ENCODE data around the gene ZC3H12D. TPM values are rescaled to one million over a fixed set of nuclear protein-coding genes. Genes with fewer than 3 reads are reported as not detected.

The ZC3H12D gene
- total and polyA plus RNA-seq, 9 of the 15 experiments (the other 6 are each of a cell fraction or from before 2014, with no cell fraction given) = 0.04 to 0.27 (median 0.05) TPM; not detected in 3

GRCh38 chr6:149429427-149430360 is 55.1 kb downstream of the ZC3H12D start (continued):
- no peak for TF ChIP-seq CHD7 (IDR thresholded peaks at IDR 0.05; ENCODE audit: low read depth, low read length)
- TF ChIP-seq TRIM28 (IDR thresholded peaks at IDR 0.05) = no peak
- TF ChIP-seq, protein P1, sequence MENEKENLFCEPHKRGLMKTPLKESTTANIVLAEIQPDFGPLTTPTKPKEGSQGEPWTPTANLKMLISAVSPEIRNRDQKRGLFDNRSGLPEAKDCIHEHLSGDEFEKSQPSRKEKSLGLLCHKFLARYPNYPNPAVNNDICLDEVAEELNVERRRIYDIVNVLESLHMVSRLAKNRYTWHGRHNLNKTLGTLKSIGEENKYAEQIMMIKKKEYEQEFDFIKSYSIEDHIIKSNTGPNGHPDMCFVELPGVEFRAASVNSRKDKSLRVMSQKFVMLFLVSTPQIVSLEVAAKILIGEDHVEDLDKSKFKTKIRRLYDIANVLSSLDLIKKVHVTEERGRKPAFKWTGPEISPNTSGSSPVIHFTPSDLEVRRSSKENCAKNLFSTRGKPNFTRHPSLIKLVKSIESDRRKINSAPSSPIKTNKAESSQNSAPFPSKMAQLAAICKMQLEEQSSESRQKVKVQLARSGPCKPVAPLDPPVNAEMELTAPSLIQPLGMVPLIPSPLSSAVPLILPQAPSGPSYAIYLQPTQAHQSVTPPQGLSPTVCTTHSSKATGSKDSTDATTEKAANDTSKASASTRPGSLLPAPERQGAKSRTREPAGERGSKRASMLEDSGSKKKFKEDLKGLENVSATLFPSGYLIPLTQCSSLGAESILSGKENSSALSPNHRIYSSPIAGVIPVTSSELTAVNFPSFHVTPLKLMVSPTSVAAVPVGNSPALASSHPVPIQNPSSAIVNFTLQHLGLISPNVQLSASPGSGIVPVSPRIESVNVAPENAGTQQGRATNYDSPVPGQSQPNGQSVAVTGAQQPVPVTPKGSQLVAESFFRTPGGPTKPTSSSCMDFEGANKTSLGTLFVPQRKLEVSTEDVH (IDR thresholded peaks at IDR 0.05; ENCODE audit: low read depth, partially characterized antibody) = no peak
- TF ChIP-seq RAD21 (CRISPR knock-in tag; conservative IDR thresholded peaks at IDR 0.05 in 1 of 2, IDR thresholded peaks at IDR 0.05 in 1 of 2) = peak; percentile 63 to 81
- no peak for TF ChIP-seq RCOR1 (IDR thresholded peaks at IDR 0.05; ENCODE audit: borderline replicate concordance in 1 of 2, low read depth in 2 of 2, low read length in 2 of 2)

Data from K562 (cell line).